ENCODE results near the gene KCNH1. TPM values are rescaled to one million over a fixed set of nuclear protein-coding genes. Genes with fewer than 3 reads are reported as not detected.

Gene KCNH1
- total and polyA plus RNA-seq, 9 of the 15 experiments (the other 6 are each of a cell fraction or from before 2014, with no cell fraction given): not detected

DNA sequence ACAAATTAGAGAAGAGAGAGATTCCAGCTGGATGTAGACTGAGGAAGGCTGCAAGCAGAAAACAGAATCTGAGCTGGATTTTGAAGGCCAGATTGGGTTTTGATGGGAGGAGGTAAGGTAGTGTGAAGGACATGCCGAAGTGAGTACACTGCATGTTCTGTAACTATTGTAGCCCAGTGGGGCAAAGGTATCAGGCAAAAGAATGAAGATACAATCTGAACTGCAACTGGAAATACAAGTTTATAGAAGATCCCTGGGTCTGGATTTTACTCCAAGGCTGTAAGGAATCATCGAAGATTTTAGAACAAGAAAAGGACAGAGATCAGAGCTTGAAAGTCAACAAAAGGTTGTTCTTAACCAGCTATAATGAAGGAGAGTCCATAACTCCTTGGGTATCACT is 382.0 kb downstream of the KCNH1 start (continued):
- TF ChIP-seq ZNF274 (IDR thresholded peaks at IDR 0.05; ENCODE audit: borderline replicate concordance, low read depth, low read length): no peak
- TF ChIP-seq NCOA2 (IDR thresholded peaks at IDR 0.05; ENCODE audit: partially characterized antibody in 2 of 2): no peak
- no peak for TF ChIP-seq ZFP30 (CRISPR knock-in tag; IDR thresholded peaks at IDR 0.05; ENCODE audit: borderline replicate concordance)
- no peak for TF ChIP-seq FIP1L1 (IDR thresholded peaks at IDR 0.05; ENCODE audit: low read depth, low read length, poor library complexity, severe bottlenecking)
- no peak for TF ChIP-seq POLR2H (tag; IDR thresholded peaks at IDR 0.05; ENCODE audit: low read depth)

GRCh38 chr1:210750468-210750867 is 383.5 kb downstream of the KCNH1 start:
- Histone ChIP-seq H3K4me2 (ENCODE audit: insufficient read depth, low read length) (no peak overlapping the region), H3K4me3 (no peak overlapping the region), H3K4me1 (replicated peaks in 1 of 2; ENCODE audit: control insufficient read depth in 2 of 2, insufficient read depth in 2 of 2, low read length in 2 of 2) (no peaks in the 10 kb centered on the region), H3K36me3 (ENCODE audit: control insufficient read depth, insufficient read depth, low read length) (no peaks in the 10 kb centered on the region), H3K9me3 (replicated peaks; ENCODE audit: control insufficient read depth, insufficient read depth, low read depth, low read length) (no peaks in the 10 kb centered on the region), H3K79me2 (ENCODE audit: control insufficient read depth, insufficient read depth, low read length) (no peaks in the 10 kb centered on the region), H3K27ac (ENCODE audit: extremely low read depth, low read depth, low read length) (no peak overlapping the region), H3K9me1 (ENCODE audit: control insufficient read depth, insufficient read depth, low read length) (no peaks in the 10 kb centered on the region), H3K9ac (ENCODE audit: insufficient read depth in 1 of 2, low read depth in 2 of 2, low read length in 2 of 2) (no peak overlapping the region), H4K20me1 (replicated peaks; ENCODE audit: control insufficient read depth, insufficient read depth, low read length) (no peaks in the 10 kb centered on the region), H2AFZ (ENCODE audit: low read depth, low read length) (no peak overlapping the region), H3K27me3 (ENCODE audit: control insufficient read depth in 2 of 2, insufficient read depth in 2 of 2, low read length in 2 of 2) (peaks cover 2 to 3% of the 10 kb centered on the region in 2 experiments; a peak in 2 of 5 replicates)
- DNase-seq (ENCODE audit: extremely low read depth in 1 of 4, low spot score in 3 of 4) (no peak), FAIRE-seq (no peak), ATAC-seq (no peak)
- no TSS peak for BruUV-seq (replicated peaks)
- ChIA-PET CTCF (ENCODE audit: low intra/inter-chr PET ratio) (no interaction called here), POLR2A (no interaction called here)
- in situ Hi-C loops (cut with MboI): no loop called here
- intact Hi-C loops (cut with micrococcal nuclease): no loop called here
- WGBS (ENCODE audit: insufficient coverage, low coverage, missing lambda C conversion rate): 0% methylated on average over 1 of the region's 1 CpG
- TF ChIP-seq DIDO1 (tag; IDR thresholded peaks at IDR 0.05; ENCODE audit: low read depth) (no peak), SIX5 (IDR thresholded peaks at IDR 0.05; ENCODE audit: borderline replicate concordance in 1 of 2, insufficient read depth in 1 of 2, low read depth in 1 of 2, low read length in 2 of 2) (no peak), TCF7 (IDR thresholded peaks at IDR 0.05; ENCODE audit: borderline replicate concordance) (no peak), ZNF398 (CRISPR knock-in tag; IDR thresholded peaks at IDR 0.05) (no peak), NCOA1 (IDR thresholded peaks at IDR 0.05; ENCODE audit: low read depth) (no peak), UBTF (IDR thresholded peaks at IDR 0.05; ENCODE audit: borderline replicate concordance in 1 of 2, low read depth in 2 of 2, low read length in 2 of 2) (no peak), ZNF133 (CRISPR knock-in tag; IDR thresholded peaks at IDR 0.05) (no peak)
- TF ChIP-seq, protein P1, sequence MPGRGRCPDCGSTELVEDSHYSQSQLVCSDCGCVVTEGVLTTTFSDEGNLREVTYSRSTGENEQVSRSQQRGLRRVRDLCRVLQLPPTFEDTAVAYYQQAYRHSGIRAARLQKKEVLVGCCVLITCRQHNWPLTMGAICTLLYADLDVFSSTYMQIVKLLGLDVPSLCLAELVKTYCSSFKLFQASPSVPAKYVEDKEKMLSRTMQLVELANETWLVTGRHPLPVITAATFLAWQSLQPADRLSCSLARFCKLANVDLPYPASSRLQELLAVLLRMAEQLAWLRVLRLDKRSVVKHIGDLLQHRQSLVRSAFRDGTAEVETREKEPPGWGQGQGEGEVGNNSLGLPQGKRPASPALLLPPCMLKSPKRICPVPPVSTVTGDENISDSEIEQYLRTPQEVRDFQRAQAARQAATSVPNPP (IDR thresholded peaks at IDR 0.05; ENCODE audit: borderline replicate concordance, insufficient read depth, insufficient read length): no peak
- TF ChIP-seq, protein P2, sequence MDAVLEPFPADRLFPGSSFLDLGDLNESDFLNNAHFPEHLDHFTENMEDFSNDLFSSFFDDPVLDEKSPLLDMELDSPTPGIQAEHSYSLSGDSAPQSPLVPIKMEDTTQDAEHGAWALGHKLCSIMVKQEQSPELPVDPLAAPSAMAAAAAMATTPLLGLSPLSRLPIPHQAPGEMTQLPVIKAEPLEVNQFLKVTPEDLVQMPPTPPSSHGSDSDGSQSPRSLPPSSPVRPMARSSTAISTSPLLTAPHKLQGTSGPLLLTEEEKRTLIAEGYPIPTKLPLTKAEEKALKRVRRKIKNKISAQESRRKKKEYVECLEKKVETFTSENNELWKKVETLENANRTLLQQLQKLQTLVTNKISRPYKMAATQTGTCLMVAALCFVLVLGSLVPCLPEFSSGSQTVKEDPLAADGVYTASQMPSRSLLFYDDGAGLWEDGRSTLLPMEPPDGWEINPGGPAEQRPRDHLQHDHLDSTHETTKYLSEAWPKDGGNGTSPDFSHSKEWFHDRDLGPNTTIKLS (IDR thresholded peaks at IDR 0.05; ENCODE audit: borderline replicate concordance, low read depth): no peak
